CD4-positive, alpha-beta T cell (primary cell): ENCODE data around the gene CRKL. TPM values are rescaled to one million over a fixed set of nuclear protein-coding genes. Genes with fewer than 3 reads are reported as not detected.
A peak's percentile ranks its signal among the peaks of the same experiment; 100 is the strongest.

ENCODE experiments used
- ATAC-seq: fragments of 200-7000 bp; cut with Tn5 transposase; one replicate; pipeline ENCODE4 v1.10.0; 2022; ENCODE audit warnings: mild to moderate bottlenecking; ENCODE audit not compliant: poor library complexity
- CTCF ChIA-PET: fragments of 350-600 bp; sonication (Branson Sonifier 250); formaldehyde crosslinking; loops from one replicate; lab custom pipeline; 2021; ENCODE audit warnings: antibody characterized with exemption, inconsistent platforms; lab: Charles Lee
- POLR2A ChIA-PET: fragments of 350-600 bp; sonication (Branson Sonifier 250); formaldehyde crosslinking; loops from one replicate; lab custom pipeline; 2021; ENCODE audit warnings: antibody characterized with exemption, inconsistent platforms; lab: Charles Lee
- DNase-seq, 14 experiments: peaks; one replicate each; pipeline ENCODE4 v3.0.0-alpha.2; 2013 to 2020; ENCODE audit warnings: mixed read lengths in 2 of 14
- H3K27ac ChIP-seq, 2 donors: one replicate each; pipeline versions ENCODE4 v1.5.1 to v1.7.0; 2013; ENCODE audit warnings: low read length in 2 of 2, low read depth in 1 of 2, mild to moderate bottlenecking in 1 of 2
- H3K27me3 ChIP-seq, 2 experiments: 1 replicate in 1 of 2; 2 replicates in 1 of 2; pipeline versions ENCODE4 v1.6.1 to v1.7.0; 2013; ENCODE audit warnings: low read length in 2 of 2, control low read depth in 1 of 2, mild to moderate bottlenecking in 1 of 2, moderate library complexity in 1 of 2; ENCODE audit not compliant: insufficient read depth in 2 of 2, control insufficient read depth in 1 of 2
- H3K36me3 ChIP-seq: one replicate; pipeline ENCODE4 v1.6.1; 2013; ENCODE audit warnings: low read length, control low read depth; ENCODE audit not compliant: insufficient read depth
- H3K4me1 ChIP-seq: one replicate; pipeline ENCODE4 v1.6.1; 2013; ENCODE audit warnings: low read length, control low read depth; ENCODE audit not compliant: insufficient read depth
- H3K4me3 ChIP-seq: one replicate; pipeline ENCODE4 v1.5.1; 2013; ENCODE audit warnings: mild to moderate bottlenecking, low read length, moderate library complexity
- H3K9me3 ChIP-seq, 2 experiments: 1 replicate in 1 of 2; 2 replicates in 1 of 2; pipeline versions ENCODE4 v1.6.1 to v1.7.0; 2013; ENCODE audit warnings: low read length in 2 of 2, mild to moderate bottlenecking in 2 of 2, control low read depth in 1 of 2, moderate library complexity in 1 of 2; ENCODE audit not compliant: control insufficient read depth in 1 of 2, insufficient read depth in 1 of 2
- H3K27ac Mint-ChIP-seq: one replicate; pipeline ENCODE4 v1.8.0; 2020; ENCODE audit warnings: mixed read lengths
- H3K27me3 Mint-ChIP-seq: one replicate; pipeline ENCODE4 v1.8.0; 2021; ENCODE audit warnings: mixed read lengths
- H3K36me3 Mint-ChIP-seq: one replicate; pipeline ENCODE4 v1.8.0; 2021; ENCODE audit warnings: low read depth, mixed read lengths
- H3K4me1 Mint-ChIP-seq: one replicate; pipeline ENCODE4 v1.8.0; 2021; ENCODE audit warnings: low read depth, mixed read lengths
- H3K4me3 Mint-ChIP-seq: one replicate; pipeline ENCODE4 v1.8.0; 2020; ENCODE audit warnings: mild to moderate bottlenecking, mixed read lengths
- H3K9me3 Mint-ChIP-seq: one replicate; pipeline ENCODE4 v1.8.0; 2020; ENCODE audit warnings: mixed read lengths
- intact Hi-C, 2 experiments: fragments of 100-400 bp; cut with DNase I in 1 of 2; cut with micrococcal nuclease in 1 of 2; formaldehyde crosslinking; loops; one replicate each; pipeline versions ENCODE4 v1.15.1 to v1.9.0; 2023 to 2025; cut with DNase I, micrococcal nuclease
- total RNA-seq, 174 experiments: library from RNA in 2 of 174; stranded (reverse) in 2 of 174; gene quantifications; one replicate each; pipeline ENCODE4 v1.2.3 and lab custom pipeline; 2021 to 2026
- TF ChIP-seq, protein P1 (sequence below): fragments of 200-600 bp; IDR thresholded peaks from one replicate; pipeline ENCODE4 v1.8.0; 2022; ENCODE audit warnings: antibody characterized with exemption, mild to moderate bottlenecking

CRKL gene
- total RNA-seq, 2 experiments from 2014 or later: 41.9 to 43.5 TPM

DNA sequence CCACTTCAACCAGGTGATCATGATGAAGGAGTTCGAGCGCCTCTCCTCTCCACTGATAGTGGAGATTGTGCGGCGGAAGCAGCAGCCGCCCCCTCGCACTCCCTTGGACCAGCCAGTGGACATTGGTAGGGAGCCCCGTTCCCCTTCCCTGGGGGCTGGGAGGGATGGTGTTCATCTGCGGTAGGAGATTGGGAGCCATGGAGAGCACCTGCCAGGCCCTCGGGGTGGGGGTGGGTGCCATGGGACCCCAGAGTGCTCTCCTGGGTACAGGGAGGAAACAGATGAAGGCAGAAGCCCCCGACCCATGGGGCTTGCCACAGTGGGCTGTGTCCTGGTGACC lies 77.7 kb downstream of the CRKL start:
- H3K36me3 Mint-ChIP-seq: peaks cover 30% of the 10 kb centered on the region
- Histone ChIP-seq H3K9me3 (no peaks in the 10 kb centered on the region), H3K27me3 (no peaks in the 10 kb centered on the region), H3K27ac (no peak overlapping the region), H3K4me3 (no peak overlapping the region), H3K36me3 (peaks cover 77% of the 10 kb centered on the region), H3K4me1 (peaks cover 19% of the 10 kb centered on the region)
- no peaks in the 10 kb centered on the region for H3K27me3 Mint-ChIP-seq
- CTCF ChIA-PET: no interaction called here
- POLR2A ChIA-PET: no interaction called here
- H3K4me1 Mint-ChIP-seq: peaks cover 7% of the 10 kb centered on the region
- H3K4me3 Mint-ChIP-seq: no peak overlapping the region
- TF ChIP-seq, protein P1, sequence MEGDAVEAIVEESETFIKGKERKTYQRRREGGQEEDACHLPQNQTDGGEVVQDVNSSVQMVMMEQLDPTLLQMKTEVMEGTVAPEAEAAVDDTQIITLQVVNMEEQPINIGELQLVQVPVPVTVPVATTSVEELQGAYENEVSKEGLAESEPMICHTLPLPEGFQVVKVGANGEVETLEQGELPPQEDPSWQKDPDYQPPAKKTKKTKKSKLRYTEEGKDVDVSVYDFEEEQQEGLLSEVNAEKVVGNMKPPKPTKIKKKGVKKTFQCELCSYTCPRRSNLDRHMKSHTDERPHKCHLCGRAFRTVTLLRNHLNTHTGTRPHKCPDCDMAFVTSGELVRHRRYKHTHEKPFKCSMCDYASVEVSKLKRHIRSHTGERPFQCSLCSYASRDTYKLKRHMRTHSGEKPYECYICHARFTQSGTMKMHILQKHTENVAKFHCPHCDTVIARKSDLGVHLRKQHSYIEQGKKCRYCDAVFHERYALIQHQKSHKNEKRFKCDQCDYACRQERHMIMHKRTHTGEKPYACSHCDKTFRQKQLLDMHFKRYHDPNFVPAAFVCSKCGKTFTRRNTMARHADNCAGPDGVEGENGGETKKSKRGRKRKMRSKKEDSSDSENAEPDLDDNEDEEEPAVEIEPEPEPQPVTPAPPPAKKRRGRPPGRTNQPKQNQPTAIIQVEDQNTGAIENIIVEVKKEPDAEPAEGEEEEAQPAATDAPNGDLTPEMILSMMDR: no peak
- H3K9me3 Mint-ChIP-seq: no peaks in the 10 kb centered on the region
- no peak for ATAC-seq
- no peak overlapping the region for H3K27ac Mint-ChIP-seq
- no peak for DNase-seq
- intact Hi-C loops: loop anchor here in 1 of 2 experiments (5.0 kb wide), 1 partner anchor 47 kb away; no protein-coding TSS in a partner anchor

DNA sequence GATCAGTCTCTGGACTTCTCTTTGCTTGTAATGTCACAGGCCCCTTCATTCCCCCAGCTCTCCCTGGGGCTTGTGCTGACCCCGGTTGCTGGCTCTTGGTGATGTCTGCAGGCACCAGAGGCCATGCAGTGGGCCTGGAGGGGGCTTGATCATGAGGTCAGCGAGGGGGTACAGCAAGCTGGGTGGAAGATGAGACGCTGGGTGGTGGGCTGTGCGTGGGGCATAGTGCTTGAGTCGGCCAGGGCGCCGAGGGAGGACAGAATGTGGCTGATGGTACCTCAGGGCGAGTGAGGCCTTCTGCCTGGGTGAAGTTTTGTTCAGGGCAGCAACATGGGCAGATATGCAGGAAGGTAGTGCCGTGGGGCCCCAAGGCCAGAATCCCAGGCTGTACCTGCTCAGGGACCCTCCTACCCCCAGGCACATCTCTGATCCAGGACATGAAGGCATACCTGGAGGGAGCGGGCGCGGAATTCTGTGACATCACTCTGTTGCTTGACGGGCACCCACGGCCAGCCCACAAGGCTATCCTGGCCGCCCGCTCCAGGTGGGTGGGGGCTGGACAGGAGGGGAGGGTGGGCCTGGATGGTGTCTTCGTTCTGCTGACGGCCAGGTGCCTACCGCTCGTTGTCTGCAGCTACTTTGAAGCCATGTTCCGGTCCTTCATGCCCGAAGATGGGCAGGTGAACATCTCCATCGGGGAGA lies 78.3 kb downstream of the CRKL start:
- Mint-ChIP-seq H3K36me3 (peaks cover 30% of the 10 kb centered on the region), H3K9me3 (no peaks in the 10 kb centered on the region), H3K4me1 (peaks cover 12% of the 10 kb centered on the region), H3K4me3 (no peak overlapping the region), H3K27me3 (no peaks in the 10 kb centered on the region), H3K27ac (peak overlapping the region; percentile 24)
- no peak overlapping the region for H3K4me3 ChIP-seq
- CTCF ChIA-PET: no interaction called here
- TF ChIP-seq, protein P1: no peak
- H3K27ac ChIP-seq: no peak overlapping the region
- H3K9me3 ChIP-seq: no peaks in the 10 kb centered on the region
- POLR2A ChIA-PET: no interaction called here
- intact Hi-C loops: no loop called here
- peaks cover 82% of the 10 kb centered on the region for H3K36me3 ChIP-seq
- H3K27me3 ChIP-seq: no peaks in the 10 kb centered on the region
- peaks cover 24% of the 10 kb centered on the region for H3K4me1 ChIP-seq
- DNase-seq: peak in 1 of 14 experiments; percentile 14
- ATAC-seq: no peak

DNA sequence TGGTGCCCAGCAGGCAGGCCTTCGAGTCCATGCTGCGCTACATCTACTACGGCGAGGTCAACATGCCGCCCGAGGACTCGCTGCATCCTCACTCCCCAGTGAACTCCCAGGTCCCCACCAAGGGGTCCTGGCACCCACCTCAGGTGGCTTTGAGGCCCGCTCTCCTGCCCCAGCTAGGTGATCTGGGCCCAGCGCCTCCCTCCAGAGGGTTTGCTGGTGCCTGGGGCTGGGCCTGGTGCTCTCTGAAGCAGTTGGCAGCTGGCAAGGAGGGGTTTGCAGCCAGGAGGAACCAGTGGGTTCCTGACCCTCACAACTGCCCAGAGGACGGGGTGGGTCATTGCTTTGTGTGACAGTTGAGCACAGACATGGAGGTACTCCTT lies 78.8 kb downstream of the CRKL start:
- DNase-seq: peak in 1 of 14 experiments; percentile 15
- Histone ChIP-seq H3K4me3 (no peak overlapping the region), H3K36me3 (peaks cover 77% of the 10 kb centered on the region), H3K27ac (no peak overlapping the region), H3K27me3 (no peaks in the 10 kb centered on the region), H3K9me3 (no peaks in the 10 kb centered on the region), H3K4me1 (peaks cover 29% of the 10 kb centered on the region)
- CTCF ChIA-PET: no interaction called here
- POLR2A ChIA-PET: no interaction called here
- no peak for ATAC-seq
- Mint-ChIP-seq H3K4me3 (no peak overlapping the region), H3K27ac (peak overlapping the region; percentile 55), H3K4me1 (peaks cover 18% of the 10 kb centered on the region), H3K27me3 (no peaks in the 10 kb centered on the region), H3K36me3 (peaks cover 30% of the 10 kb centered on the region), H3K9me3 (no peaks in the 10 kb centered on the region)
- TF ChIP-seq, protein P1: no peak
- intact Hi-C loops: no loop called here
